PC-9 (cell line): ENCODE data around the gene UBE2D3. TPM values are rescaled to one million over a fixed set of nuclear protein-coding genes. Genes with fewer than 3 reads are reported as not detected.

ENCODE experiments used
- BruUV-seq: library from RNA; stranded (reverse); fragments of 400-500 nt; replicated peaks from 2 replicates; lab custom pipeline; 2021; lab: Mats Ljungman, UMichigan
- CTCF ChIA-PET: fragments of 300-600 bp; sonication (Branson Sonifier 250); formaldehyde crosslinking; loops from one replicate; lab custom pipeline; 2022; ENCODE audit warnings: antibody characterized with exemption; lab: Charles Lee
- POLR2A ChIA-PET: fragments of 300-600 bp; sonication (Branson Sonifier 250); formaldehyde crosslinking; loops from one replicate; lab custom pipeline; 2022; ENCODE audit warnings: antibody characterized with exemption; ENCODE audit not compliant: unreplicated experiment; lab: Charles Lee
- DNase-seq, 2 experiments: peaks; one replicate each; pipeline versions ENCODE4 v3.0.0 to v3.0.0-alpha.2; 2015 to 2022; ENCODE audit warnings: mixed read lengths in 1 of 2
- H2AFZ ChIP-seq: fragments of 200-600 bp; sonication (generic); 2 replicates; pipeline ENCODE4 v1.8.1; 2017; ENCODE audit warnings: antibody characterized with exemption
- H3F3A ChIP-seq: fragments of 200-600 bp; sonication (generic); 2 replicates; pipeline ENCODE4 v1.8.1; 2017; ENCODE audit warnings: antibody characterized with exemption, mild to moderate bottlenecking, low read depth; ENCODE audit not compliant: insufficient read depth
- H3K27ac ChIP-seq: fragments of 200-600 bp; sonication (generic); 2 replicates; pipeline ENCODE4 v1.6.1; 2016; ENCODE audit warnings: mixed run types
- H3K27me3 ChIP-seq: fragments of 200-600 bp; sonication (generic); 2 replicates; pipeline ENCODE4 v1.6.1; 2016; ENCODE audit warnings: low read depth, mixed run types; ENCODE audit not compliant: insufficient read depth
- H3K36me3 ChIP-seq: fragments of 200-600 bp; sonication (generic); 2 replicates; pipeline ENCODE4 v1.6.1; 2016; ENCODE audit warnings: low read depth, mixed run types
- H3K4me1 ChIP-seq: fragments of 200-600 bp; sonication (generic); replicated peaks from 2 replicates; pipeline ENCODE4 v1.6.1; 2016; ENCODE audit warnings: mixed run types; ENCODE audit not compliant: insufficient read depth
- H3K4me2 ChIP-seq: fragments of 200-600 bp; sonication (generic); 2 replicates; pipeline ENCODE4 v1.6.1; 2017; ENCODE audit warnings: mixed run types
- H3K4me3 ChIP-seq: fragments of 200-600 bp; sonication (generic); 2 replicates; pipeline ENCODE4 v1.6.1; 2016; ENCODE audit warnings: mixed run types
- H3K79me2 ChIP-seq: fragments of 200-600 bp; sonication (generic); 2 replicates; pipeline ENCODE4 v1.6.1; 2017; ENCODE audit warnings: low read depth, mixed run types
- H3K9me2 ChIP-seq: fragments of 200-600 bp; sonication (generic); 2 replicates; pipeline ENCODE4 v1.8.1; 2017; ENCODE audit warnings: mild to moderate bottlenecking; ENCODE audit not compliant: insufficient read depth
- H3K9me3 ChIP-seq: fragments of 200-600 bp; sonication (generic); 2 replicates; pipeline ENCODE4 v1.8.1; 2016; ENCODE audit warnings: low read depth; ENCODE audit not compliant: insufficient read depth
- H4K20me1 ChIP-seq: fragments of 200-600 bp; sonication (generic); 2 replicates; pipeline ENCODE4 v1.8.1; 2017; ENCODE audit not compliant: insufficient read depth
- EZH2 ChIP-seq: fragments of 200-600 bp; sonication (generic); IDR thresholded peaks from 2 replicates; pipeline ENCODE4 v1.8.0; 2017; ENCODE audit warnings: antibody characterized with exemption, low read depth
- intact Hi-C: fragments of 100-400 bp; cut with micrococcal nuclease; formaldehyde crosslinking; loops from one replicate; pipeline ENCODE4 v1.10.0; 2022; ENCODE audit not compliant: unreplicated experiment
- total RNA-seq: library from RNA; stranded (reverse); gene quantifications from 2 replicates; pipeline ENCODE4 v1.2.3, GENCODE V29; 2021
- TF ChIP-seq, protein P1 (sequence below): fragments of 200-600 bp; sonication (generic); conservative IDR thresholded peaks from 2 replicates; pipeline ENCODE4 v1.6.1; 2017; ENCODE audit warnings: mixed run types, antibody characterized with exemption, mild to moderate bottlenecking, moderate library complexity

Gene UBE2D3
- total RNA-seq, 1 experiment from 2014 or later, result 183 TPM

GRCh38 chr4:102842367-102842766 is 15.0 kb upstream of the UBE2D3 start:
- no TSS peak for BruUV-seq
- no peaks in the 10 kb centered on the region for H4K20me1 ChIP-seq

GRCh38 chr4:102836596-102836995 is 9.2 kb upstream of the UBE2D3 start:
- no peak for TF ChIP-seq EZH2
- TF ChIP-seq, protein P1, sequence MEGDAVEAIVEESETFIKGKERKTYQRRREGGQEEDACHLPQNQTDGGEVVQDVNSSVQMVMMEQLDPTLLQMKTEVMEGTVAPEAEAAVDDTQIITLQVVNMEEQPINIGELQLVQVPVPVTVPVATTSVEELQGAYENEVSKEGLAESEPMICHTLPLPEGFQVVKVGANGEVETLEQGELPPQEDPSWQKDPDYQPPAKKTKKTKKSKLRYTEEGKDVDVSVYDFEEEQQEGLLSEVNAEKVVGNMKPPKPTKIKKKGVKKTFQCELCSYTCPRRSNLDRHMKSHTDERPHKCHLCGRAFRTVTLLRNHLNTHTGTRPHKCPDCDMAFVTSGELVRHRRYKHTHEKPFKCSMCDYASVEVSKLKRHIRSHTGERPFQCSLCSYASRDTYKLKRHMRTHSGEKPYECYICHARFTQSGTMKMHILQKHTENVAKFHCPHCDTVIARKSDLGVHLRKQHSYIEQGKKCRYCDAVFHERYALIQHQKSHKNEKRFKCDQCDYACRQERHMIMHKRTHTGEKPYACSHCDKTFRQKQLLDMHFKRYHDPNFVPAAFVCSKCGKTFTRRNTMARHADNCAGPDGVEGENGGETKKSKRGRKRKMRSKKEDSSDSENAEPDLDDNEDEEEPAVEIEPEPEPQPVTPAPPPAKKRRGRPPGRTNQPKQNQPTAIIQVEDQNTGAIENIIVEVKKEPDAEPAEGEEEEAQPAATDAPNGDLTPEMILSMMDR, result no peak
- no peaks in the 10 kb centered on the region for H3F3A ChIP-seq

More at GRCh38 chr4:102842367-102842766, 15.0 kb upstream of the UBE2D3 start:
- Histone ChIP-seq H3K4me2 (no peak overlapping the region), H3F3A (no peaks in the 10 kb centered on the region), H3K27me3 (no peaks in the 10 kb centered on the region), H3K4me3 (no peak overlapping the region), H3K4me1 (no peaks in the 10 kb centered on the region), H3K36me3 (no peaks in the 10 kb centered on the region), H3K27ac (no peak overlapping the region), H3K9me3 (no peaks in the 10 kb centered on the region), H3K79me2 (no peaks in the 10 kb centered on the region), H3K9me2 (no peaks in the 10 kb centered on the region), H2AFZ (no peak overlapping the region)
- DNase-seq, result no peak
- TF ChIP-seq EZH2, result no peak
- TF ChIP-seq, protein P1, result no peak
- intact Hi-C loops, result no loop called here
- ChIA-PET CTCF (no interaction called here), POLR2A (no interaction called here)

DNA sequence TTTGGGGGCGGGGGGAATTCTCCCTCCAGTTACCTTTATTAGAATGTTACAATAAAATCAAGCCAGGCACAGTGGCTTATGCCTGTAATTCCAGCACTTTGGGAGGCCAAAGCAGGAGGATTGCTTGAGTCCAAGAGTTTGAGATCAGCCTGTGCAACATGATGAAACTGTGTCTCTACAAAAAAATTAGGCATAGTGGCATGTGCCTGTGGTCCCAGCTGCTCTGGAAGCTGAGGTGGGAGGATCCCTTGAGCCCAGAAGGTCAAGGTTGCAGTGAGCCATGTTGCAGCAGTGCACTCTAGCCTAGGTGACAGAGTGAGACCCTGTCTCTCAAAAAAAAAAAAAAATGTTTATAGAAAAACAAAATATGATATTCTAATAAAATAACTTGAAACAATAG is 5.3 kb upstream of the UBE2D3 start:
- BruUV-seq, result no TSS peak
- intact Hi-C loops, result no loop called here
- POLR2A ChIA-PET, result no interaction called here

More at GRCh38 chr4:102836596-102836995, 9.2 kb upstream of the UBE2D3 start:
- ChIA-PET CTCF (no interaction called here), POLR2A (no interaction called here)
- intact Hi-C loops, result no loop called here
- Histone ChIP-seq H3K27me3 (no peaks in the 10 kb centered on the region), H3K27ac (no peak overlapping the region), H3K36me3 (no peaks in the 10 kb centered on the region), H3K4me1 (no peaks in the 10 kb centered on the region), H4K20me1 (no peaks in the 10 kb centered on the region), H2AFZ (no peak overlapping the region), H3K9me3 (no peaks in the 10 kb centered on the region), H3K4me2 (no peak overlapping the region), H3K4me3 (no peak overlapping the region), H3K79me2 (no peaks in the 10 kb centered on the region), H3K9me2 (no peaks in the 10 kb centered on the region)
- DNase-seq, result no peak
- BruUV-seq, result no TSS peak

More for the DNA sequence above, 5.3 kb upstream of the UBE2D3 start:
- no peak overlapping the region for H3K4me2 ChIP-seq
- H3F3A ChIP-seq, result peaks cover 11% of the 10 kb centered on the region; the same call in 1 of the 2 replicates
- H4K20me1 ChIP-seq, result no peaks in the 10 kb centered on the region
- CTCF ChIA-PET, result interaction anchor here (0.7 kb wide), 1 partner anchor 15 kb away, joined by 3 read pairs; no protein-coding TSS in a partner anchor
- H3K79me2 ChIP-seq, result peaks cover 18% of the 10 kb centered on the region
- no peak for TF ChIP-seq EZH2
- TF ChIP-seq, protein P1, result no peak
- no peak overlapping the region for H2AFZ ChIP-seq
- no peak for DNase-seq
- no peak overlapping the region for H3K4me3 ChIP-seq
- no peaks in the 10 kb centered on the region for H3K9me3 ChIP-seq
- H3K4me1 ChIP-seq, result peaks cover 14% of the 10 kb centered on the region
- no peaks in the 10 kb centered on the region for H3K9me2 ChIP-seq
- H3K36me3 ChIP-seq, result no peaks in the 10 kb centered on the region
- H3K27me3 ChIP-seq, result no peaks in the 10 kb centered on the region
- no peak overlapping the region for H3K27ac ChIP-seq
